A549 (cell line): ENCODE results near the gene PMPCB.

ENCODE experiments used
- E2F6 ChIP-seq: IDR thresholded peaks from 2 replicates; pipeline ENCODE4 v1.6.1; 2012; ENCODE audit warnings: low read depth, borderline replicate concordance
- POLR2A ChIP-seq: IDR thresholded peaks from 2 replicates; pipeline ENCODE4 v1.6.1; 2012; ENCODE audit warnings: mild to moderate bottlenecking, low read length
- RAD21 ChIP-seq, 2 experiments: fragments of >200 bp in 1 of 2; sonication (Bioruptor Twin) in 1 of 2; formaldehyde crosslinking in 1 of 2; IDR thresholded peaks in 1 of 2; conservative IDR thresholded peaks in 1 of 2; 2 replicates in 1 of 2; 3 replicates in 1 of 2; pipeline ENCODE4 v1.6.1; 2012 to 2018; ENCODE audit warnings: inconsistent platforms in 1 of 2
- RFX5 ChIP-seq: fragments of 450-650 bp; IDR thresholded peaks from 2 replicates; pipeline ENCODE4 v1.7.1; 2014; ENCODE audit warnings: antibody characterized with exemption, mild to moderate bottlenecking, moderate library complexity

DNA sequence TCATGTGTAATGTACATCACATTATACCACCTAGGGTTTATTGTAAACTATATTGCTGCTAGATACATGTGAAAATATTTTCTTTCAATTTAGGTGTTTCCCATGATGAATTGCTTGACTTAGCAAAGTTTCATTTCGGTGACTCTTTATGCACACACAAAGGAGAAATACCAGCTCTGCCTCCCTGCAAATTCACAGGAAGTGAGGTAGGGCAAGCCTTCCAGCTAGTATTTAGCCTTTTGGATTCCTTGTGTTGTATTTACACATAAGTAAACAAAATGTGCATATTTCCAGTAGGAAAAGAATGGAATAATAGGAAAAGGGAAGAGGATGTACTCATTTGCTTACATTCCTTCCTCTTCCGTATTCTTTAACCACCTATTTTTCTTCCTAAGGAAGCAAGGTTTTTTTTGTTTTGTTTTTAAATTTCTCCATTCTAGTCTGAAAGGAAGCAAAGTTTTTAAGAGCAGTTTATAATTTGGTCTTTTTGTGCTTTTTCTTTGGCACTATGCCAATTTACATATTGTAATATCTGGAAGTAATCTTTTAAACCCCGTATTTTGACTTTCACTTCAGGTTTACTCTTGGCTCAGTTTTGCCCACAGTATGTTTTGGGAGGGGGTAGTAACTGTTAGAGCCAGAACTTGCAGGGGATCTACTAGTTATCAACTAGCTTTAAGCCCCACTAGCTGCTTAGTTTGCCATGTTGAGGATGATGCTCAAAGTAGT, 10.4 kb downstream of the PMPCB start:
- TF ChIP-seq RFX5 (no peak), POLR2A (no peak), RAD21 (conservative IDR thresholded peaks at IDR 0.05 in 1 of 2, IDR thresholded peaks at IDR 0.05 in 1 of 2) (no peak), E2F6 (no peak)
